MG63 (cell line): ENCODE measurements around the gene SRRM2. TPM values are rescaled to one million over a fixed set of nuclear protein-coding genes. Genes with fewer than 3 reads are reported as not detected.

ENCODE experiments used
- DNase-seq: peaks from one replicate; pipeline ENCODE4 v3.0.0-alpha.2; 2020
- H3K27me3 ChIP-seq: fragments of 250-450 bp; sonication (Bioruptor Pico); 2 replicates; pipeline ENCODE4 v1.5.1; 2020; ENCODE audit warnings: mild to moderate bottlenecking, moderate library complexity
- H3K36me3 ChIP-seq: fragments of 250-450 bp; sonication (Bioruptor Pico); 2 replicates; pipeline ENCODE4 v1.5.1; 2020; ENCODE audit warnings: mild to moderate bottlenecking, moderate library complexity
- H3K4me3 ChIP-seq: fragments of 250-450 bp; sonication (Bioruptor Pico); 2 replicates; pipeline ENCODE4 v1.5.1; 2020; ENCODE audit warnings: mild to moderate bottlenecking, moderate library complexity
- H3K9me3 ChIP-seq: fragments of 250-450 bp; sonication (Bioruptor Pico); 2 replicates; pipeline ENCODE4 v1.5.1; 2020; ENCODE audit warnings: mild to moderate bottlenecking, moderate library complexity
- total RNA-seq: library from RNA; depleted of rRNA; stranded (reverse); fragments of >200 nt; shearing (Covaris generic); gene quantifications from 2 replicates; pipeline ENCODE4 v1.2.3, GENCODE V29; 2014; ENCODE audit warnings: low replicate concordance

The SRRM2 gene
- total RNA-seq, 1 experiment from 2014 or later = 21.1 TPM

DNA sequence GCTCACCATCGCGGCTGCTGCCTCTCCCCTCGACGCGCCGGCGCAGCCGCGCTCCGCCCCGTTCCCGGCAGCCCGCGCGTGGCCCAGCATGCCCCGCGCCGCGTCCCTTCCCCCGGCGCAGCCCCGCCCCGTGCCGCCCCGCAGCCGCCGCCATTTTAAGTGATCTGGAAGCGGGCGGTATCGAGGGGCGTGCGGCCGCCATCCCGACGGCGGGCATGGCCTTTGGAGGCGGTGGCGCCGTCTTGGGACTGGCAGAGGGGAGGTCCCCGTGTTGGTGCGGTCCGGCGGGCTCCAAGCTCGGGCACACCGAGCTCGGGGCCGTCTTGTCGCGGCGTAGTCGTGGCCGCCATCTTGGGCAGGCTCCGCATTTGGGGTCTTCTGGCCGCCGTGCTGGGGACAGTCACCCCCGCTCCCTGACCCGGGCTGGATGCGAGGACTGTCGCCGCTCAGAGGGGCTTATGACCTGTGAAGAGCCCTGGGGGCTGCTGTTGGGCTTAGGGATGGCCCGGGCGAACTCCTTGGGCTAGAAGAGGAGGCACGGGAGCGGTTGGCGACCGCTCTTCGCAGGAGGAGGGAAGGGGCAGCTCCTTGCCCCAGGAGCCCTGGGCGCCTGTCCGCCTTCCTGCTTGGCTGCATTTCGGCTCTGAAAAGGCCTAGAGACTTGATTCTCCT, 24.9 kb downstream of the SRRM2 start, which contains the start of gene ELOB:
Gene ELOB (minus strand): TSS at position 50 of the 672 bp plus-strand sequence. CDS start 41 bp downstream, at position 9.
- Histone ChIP-seq H3K36me3 (peaks cover 48% of the 10 kb centered on the region), H3K9me3 (no peaks in the 10 kb centered on the region), H3K4me3 (peak within 1 kb of the TSS; percentile 100), H3K27me3 (no peaks in the 10 kb centered on the region)
- peak; percentile 89 for DNase-seq

DNA sequence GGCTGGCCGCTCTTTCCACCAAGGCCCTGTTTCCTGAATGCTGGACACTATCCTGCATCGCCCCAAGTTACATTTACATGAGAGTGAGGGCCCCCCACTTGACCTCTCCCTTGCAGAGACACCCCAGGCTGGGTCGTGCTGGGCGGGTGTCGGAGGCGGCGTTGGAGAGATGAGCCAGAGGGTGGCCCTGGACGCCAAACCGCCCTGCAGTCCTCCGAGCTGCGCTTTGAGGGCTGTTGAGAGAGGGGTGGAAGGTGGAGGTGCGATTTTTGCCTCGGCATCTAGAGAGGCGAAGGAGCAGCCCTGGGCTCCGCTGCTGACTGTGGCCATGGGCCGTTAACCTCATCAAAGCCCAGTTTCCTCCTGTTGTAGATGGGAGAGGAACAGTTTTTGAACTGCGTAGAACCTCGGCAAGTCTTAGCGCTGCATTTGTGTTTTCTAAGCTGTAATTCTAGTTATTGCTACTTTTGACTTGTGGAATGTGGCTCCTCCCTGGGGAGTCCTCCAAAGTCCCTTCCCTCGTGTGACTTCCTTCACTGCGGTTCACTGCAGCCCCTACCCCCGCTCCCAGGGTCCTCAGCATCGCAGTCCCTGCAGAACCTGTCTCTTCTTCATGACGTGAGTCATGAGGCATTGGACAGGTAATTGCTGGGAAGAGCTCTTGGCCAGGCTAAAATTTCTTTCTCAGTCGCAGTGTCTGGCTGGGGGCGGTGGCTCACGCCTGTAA, 25.6 kb downstream of the SRRM2 start:
- Histone ChIP-seq H3K36me3 (peaks cover 44% of the 10 kb centered on the region), H3K9me3 (no peaks in the 10 kb centered on the region), H3K27me3 (no peaks in the 10 kb centered on the region), H3K4me3 (peak overlapping the region; percentile 100)
- no peak for DNase-seq

DNA sequence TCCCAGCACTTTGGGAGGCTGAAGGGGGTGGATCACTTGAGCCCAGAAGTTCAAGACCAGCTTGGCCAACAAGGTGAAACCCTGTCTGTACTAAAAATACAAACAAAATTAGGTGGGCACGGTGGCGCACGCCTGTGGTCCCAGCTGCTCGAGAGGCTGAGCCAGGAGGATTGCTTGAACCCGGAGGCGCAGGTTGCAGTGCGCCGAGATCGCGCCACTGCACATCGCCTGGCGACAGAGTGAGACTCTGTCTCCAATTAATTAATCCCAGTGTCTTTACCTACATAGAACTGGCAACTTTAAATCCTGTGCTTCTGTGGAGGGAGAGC, 26.2 kb downstream of the SRRM2 start:
- H3K9me3 ChIP-seq = no peaks in the 10 kb centered on the region
- H3K27me3 ChIP-seq = no peaks in the 10 kb centered on the region
- DNase-seq = no peak
- H3K36me3 ChIP-seq = peaks cover 39% of the 10 kb centered on the region
- peak overlapping the region; percentile 100 for H3K4me3 ChIP-seq

- no peaks in the 10 kb centered on the region for H3K27me3 ChIP-seq
These were observed 26.9 kb downstream of the SRRM2 start for GRCh38 chr16:2779151-2779920.

DNA sequence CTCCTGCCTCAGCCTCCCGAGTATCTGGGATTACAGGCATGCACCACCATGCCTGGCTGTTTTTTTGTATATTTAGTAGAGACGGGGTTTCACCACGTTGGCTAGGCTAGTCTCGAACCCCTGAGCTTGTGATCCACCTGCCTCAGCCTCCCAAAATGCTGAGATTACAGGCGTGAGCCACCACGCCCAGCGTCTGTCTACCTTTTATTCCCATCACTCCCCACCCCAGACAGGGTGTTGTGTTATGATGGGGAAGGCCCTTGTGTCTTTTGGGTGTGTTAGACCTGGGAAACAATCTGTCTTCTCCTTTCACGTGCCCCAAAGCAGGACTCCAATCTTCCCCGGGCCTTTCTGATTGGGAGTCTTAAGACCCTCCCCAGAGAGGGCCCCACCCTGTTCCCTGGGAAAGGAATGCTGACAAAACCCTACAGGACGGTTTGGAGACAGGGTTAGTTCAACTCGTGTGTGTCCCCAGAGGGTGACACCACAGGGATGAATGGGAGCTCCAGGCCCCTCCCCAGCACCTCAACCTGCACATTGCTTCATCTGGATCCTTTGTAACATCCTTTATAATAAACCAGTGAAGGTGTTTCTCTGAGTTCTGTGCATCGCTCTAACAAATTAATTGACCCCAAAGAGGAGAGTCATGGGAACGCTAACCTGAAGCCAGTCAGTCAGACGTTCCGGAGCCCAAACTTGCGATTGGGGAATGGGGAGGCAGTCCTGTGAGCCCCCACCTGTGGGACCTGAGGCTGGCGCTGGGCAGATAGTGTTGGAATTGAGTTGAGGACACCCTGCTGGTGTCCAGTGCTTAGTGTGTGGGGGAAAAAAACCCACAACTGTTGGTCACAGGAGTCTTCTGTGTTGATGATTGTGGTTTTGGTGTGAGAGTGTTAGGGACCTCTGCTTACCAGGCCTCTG, 27.8 kb downstream of the SRRM2 start:
- Histone ChIP-seq H3K9me3 (no peaks in the 10 kb centered on the region), H3K36me3 (peaks cover 24% of the 10 kb centered on the region), H3K27me3 (no peaks in the 10 kb centered on the region), H3K4me3 (no peak overlapping the region)
- DNase-seq = no peak

More at GRCh38 chr16:2779151-2779920, 26.9 kb downstream of the SRRM2 start:
- DNase-seq = no peak
- H3K9me3 ChIP-seq = no peaks in the 10 kb centered on the region
- H3K4me3 ChIP-seq = no peak overlapping the region
- peaks cover 32% of the 10 kb centered on the region for H3K36me3 ChIP-seq

- Histone ChIP-seq H3K4me3 (no peak overlapping the region), H3K9me3 (no peaks in the 10 kb centered on the region), H3K27me3 (peaks cover 3% of the 10 kb centered on the region; the same call in 1 of the 2 replicates), H3K36me3 (peaks cover 8% of the 10 kb centered on the region)
- DNase-seq = no peak
These were observed 30.3 kb downstream of the SRRM2 start for GRCh38 chr16:2782583-2783351.

DNA sequence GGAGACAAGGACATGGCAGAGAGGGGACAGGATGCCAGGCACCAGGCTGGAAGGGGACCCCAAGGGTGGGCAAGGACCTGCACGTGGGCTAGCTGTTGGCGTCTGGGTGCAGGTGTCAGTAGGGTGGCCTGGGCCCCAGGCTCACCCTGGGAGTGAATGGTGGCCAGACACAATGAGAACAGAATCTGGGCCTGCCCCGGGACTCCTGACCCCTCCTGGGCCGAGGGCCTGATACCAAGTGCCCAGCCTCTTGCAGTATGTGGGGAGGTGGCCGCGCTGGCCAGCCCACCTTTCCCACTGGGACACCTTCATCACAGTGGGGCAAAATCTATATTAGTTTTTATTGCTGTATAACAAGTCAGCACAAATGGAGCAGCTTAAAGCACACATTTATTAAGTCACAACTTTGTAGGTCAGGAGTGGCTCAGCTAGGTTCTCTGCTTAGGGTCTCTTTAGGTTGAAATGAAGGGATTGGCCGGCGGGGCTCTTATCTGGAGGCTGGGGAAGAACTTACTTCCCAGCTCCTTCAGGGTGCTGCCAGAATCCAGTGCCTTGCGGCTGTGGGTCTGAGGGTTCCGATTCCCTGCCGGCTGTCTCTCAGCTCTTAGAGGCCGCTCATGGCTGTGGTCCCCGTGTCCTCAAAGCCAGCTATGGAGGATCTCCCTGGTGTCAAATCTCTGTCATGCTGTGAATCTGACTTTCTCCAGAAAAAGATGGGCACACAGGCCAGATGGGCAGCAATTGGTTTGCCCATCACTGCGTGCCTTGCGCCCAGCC, 31.3 kb downstream of the SRRM2 start:
- Histone ChIP-seq H3K27me3 (peaks cover 6% of the 10 kb centered on the region; the same call in 1 of the 2 replicates), H3K9me3 (no peaks in the 10 kb centered on the region), H3K36me3 (peaks cover under 1% of the 10 kb centered on the region; the same call in 1 of the 2 replicates), H3K4me3 (no peak overlapping the region)
- no peak for DNase-seq

DNA sequence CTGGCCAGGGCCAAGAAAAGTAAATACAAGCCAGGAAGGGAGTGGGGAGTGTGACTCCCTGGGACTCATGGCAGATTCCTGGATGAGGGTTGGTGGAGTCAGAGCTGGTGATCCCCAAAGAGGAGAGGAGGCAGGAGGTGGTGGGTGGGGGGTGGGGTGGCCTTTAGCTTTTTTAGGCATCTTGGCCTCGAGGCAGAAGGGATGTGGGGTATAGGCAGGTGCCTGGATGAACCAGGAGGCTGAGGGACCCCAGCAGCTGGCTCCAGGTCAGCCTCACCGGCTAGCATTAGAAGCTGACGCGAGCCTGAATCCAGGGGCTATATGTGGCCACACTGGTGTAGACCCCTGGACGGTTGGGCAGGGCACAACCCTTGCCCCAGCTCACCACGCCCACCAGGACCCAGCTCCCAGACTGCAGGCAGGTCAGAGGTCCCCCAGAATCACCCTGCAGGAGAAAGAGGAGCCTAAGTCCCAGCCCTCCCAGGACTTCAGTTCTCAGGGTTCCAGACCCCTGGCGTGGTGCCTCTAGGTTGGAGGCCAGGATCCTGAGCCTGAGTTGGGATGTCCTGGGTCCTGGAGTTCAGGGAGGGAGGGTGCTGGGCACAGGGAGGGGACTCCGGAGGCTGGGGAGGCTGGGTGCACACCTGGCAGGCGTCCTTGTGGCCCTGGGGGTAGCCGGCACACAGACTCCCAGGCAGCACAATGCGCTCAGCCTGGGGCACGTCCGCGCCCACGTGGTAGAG, 32.1 kb downstream of the SRRM2 start:
- H3K9me3 ChIP-seq = no peaks in the 10 kb centered on the region
- no peaks in the 10 kb centered on the region for H3K36me3 ChIP-seq
- no peak for DNase-seq
- H3K27me3 ChIP-seq = peaks cover 10% of the 10 kb centered on the region
- no peak overlapping the region for H3K4me3 ChIP-seq

DNA sequence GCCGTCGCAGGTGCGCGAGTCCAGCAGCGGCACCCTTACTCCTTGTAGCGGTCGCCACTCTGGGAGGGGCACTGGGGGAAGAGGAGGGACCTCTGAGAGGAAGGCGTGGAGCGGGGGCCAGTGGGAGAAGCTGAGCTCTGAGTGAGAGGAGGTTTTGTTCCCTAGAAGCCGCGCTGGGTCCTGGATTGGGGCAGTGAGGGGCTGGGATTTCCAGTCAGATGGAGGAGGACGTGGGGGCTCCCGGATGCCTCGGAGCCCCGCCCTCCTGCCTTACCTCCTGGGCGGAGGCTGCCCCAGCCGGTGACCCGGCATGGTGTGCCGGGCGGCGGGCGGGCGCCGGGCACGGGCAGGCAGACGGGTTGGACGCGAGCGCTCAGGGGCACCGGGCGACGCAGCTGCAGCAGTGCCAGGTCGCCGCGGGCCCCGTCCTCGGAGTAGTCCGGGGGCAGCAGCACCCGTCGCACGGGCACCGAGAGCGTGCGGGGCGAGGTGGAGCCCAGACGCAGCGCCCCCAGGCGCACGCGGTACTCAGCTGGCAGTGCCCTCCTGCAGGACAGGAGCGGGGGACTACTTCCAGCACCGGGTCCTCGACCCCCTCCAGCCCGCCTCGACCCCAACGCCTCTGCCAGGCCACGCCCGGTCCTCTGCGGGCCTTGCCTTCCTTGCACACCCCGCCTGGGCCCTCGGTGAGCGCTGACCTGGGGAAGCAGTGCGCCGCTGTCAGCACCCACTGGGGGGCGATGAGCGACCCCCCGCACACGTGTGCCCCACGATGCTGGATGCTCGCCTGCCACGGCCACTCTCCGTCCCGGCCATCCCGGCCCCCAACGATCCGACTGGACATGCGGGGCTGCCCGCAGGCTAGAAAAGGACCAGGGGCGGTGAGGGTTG, 32.9 kb downstream of the SRRM2 start:
- Histone ChIP-seq H3K9me3 (no peaks in the 10 kb centered on the region), H3K4me3 (no peak overlapping the region), H3K27me3 (peaks cover 18% of the 10 kb centered on the region), H3K36me3 (no peaks in the 10 kb centered on the region)
- DNase-seq = no peak

GRCh38 chr16:2786061-2786825, 33.8 kb downstream of the SRRM2 start:
- no peak for DNase-seq
- Histone ChIP-seq H3K9me3 (no peaks in the 10 kb centered on the region), H3K27me3 (peaks cover 25% of the 10 kb centered on the region), H3K4me3 (no peak overlapping the region), H3K36me3 (no peaks in the 10 kb centered on the region)

- no peak overlapping the region for H3K4me3 ChIP-seq
- no peaks in the 10 kb centered on the region for H3K36me3 ChIP-seq
- no peak for DNase-seq
- peaks cover 30% of the 10 kb centered on the region for H3K27me3 ChIP-seq
- H3K9me3 ChIP-seq = no peaks in the 10 kb centered on the region
These were observed 34.4 kb downstream of the SRRM2 start for GRCh38 chr16:2786826-2787151.

- Histone ChIP-seq H3K27me3 (peaks cover 34% of the 10 kb centered on the region), H3K9me3 (no peaks in the 10 kb centered on the region), H3K4me3 (no peak within 1 kb of the TSS), H3K36me3 (no peaks in the 10 kb centered on the region)
- no peak for DNase-seq
These were observed 35.0 kb downstream of the SRRM2 start, which contains the start of gene PRSS33 for GRCh38 chr16:2787406-2787805. PRSS33 (minus strand) TSS chr16:2787560; CDS start chr16:2786547, 1,013 bp downstream.

- Histone ChIP-seq H3K27me3 (peaks cover 36% of the 10 kb centered on the region), H3K4me3 (no peak overlapping the region), H3K9me3 (no peaks in the 10 kb centered on the region), H3K36me3 (no peaks in the 10 kb centered on the region)
- no peak for DNase-seq
These were observed 35.5 kb downstream of the SRRM2 start for GRCh38 chr16:2787961-2788360.
